CD4-positive, alpha-beta T cell treated with Interleukin-4 for 4 hours (primary cell): ENCODE data around the gene TP53TG5.
"Not testable (repeated sequence)": the region's sequence is repeated elsewhere in the genome, so short reads cannot be mapped to it uniquely, and the experiment has no call there.

Source experiments
- DNase-seq: peaks from one replicate; pipeline ENCODE4 v3.0.0-alpha.2; 2020

TP53TG5 gene

GRCh38 chr20:45366192-45366591, 11.9 kb downstream of the TP53TG5 start:
- DNase-seq: no peak

- DNase-seq: no peak
These were observed 12.6 kb downstream of the TP53TG5 start for GRCh38 chr20:45365444-45365970.

- no peak for DNase-seq
These were observed 14.3 kb downstream of the TP53TG5 start for GRCh38 chr20:45363611-45364492.

GRCh38 chr20:45362804-45363610, 15.1 kb downstream of the TP53TG5 start, which contains the start of gene SYS1:
SYS1 (plus strand) TSS chr20:45363156; CDS start chr20:45363532, 376 bp downstream.
- DNase-seq: peak; percentile 98

- no peak for DNase-seq
These were observed 16.3 kb downstream of the TP53TG5 start for GRCh38 chr20:45361793-45362192.

- no peak for DNase-seq
These were observed 18.5 kb downstream of the TP53TG5 start for GRCh38 chr20:45359406-45360148.

GRCh38 chr20:45359069-45359405, 19.1 kb downstream of the TP53TG5 start:
- DNase-seq: no peak

GRCh38 chr20:45358282-45359068, 19.6 kb downstream of the TP53TG5 start:
- no peak for DNase-seq

GRCh38 chr20:45355209-45356084, 22.7 kb downstream of the TP53TG5 start:
- DNase-seq: no peak

- DNase-seq: no peak
These were observed 23.5 kb downstream of the TP53TG5 start for GRCh38 chr20:45354423-45355208.

GRCh38 chr20:45353746-45354145, 24.4 kb downstream of the TP53TG5 start:
- no peak for DNase-seq

GRCh38 chr20:45352729-45353128, 25.4 kb downstream of the TP53TG5 start:
- no peak for DNase-seq

GRCh38 chr20:45350795-45351194, 27.3 kb downstream of the TP53TG5 start:
- not testable (repeated sequence) for DNase-seq

- no peak for DNase-seq
These were observed 27.9 kb downstream of the TP53TG5 start for GRCh38 chr20:45350217-45350616.

GRCh38 chr20:45347936-45348778, 30.0 kb downstream of the TP53TG5 start, which contains the start of gene SDC4:
SDC4 (minus strand) TSS chr20:45348424; CDS start chr20:45348384, 40 bp downstream.
- peak; percentile 58 for DNase-seq

- DNase-seq: no peak
These were observed 30.7 kb downstream of the TP53TG5 start for GRCh38 chr20:45347297-45347935.

- DNase-seq: no peak
These were observed 31.3 kb downstream of the TP53TG5 start for GRCh38 chr20:45346851-45347250.

GRCh38 chr20:45346291-45346718, 31.8 kb downstream of the TP53TG5 start:
- DNase-seq: no peak
